ENCODE results near the gene UBALD2.

- TF ChIP-seq EZH2 (IDR thresholded peaks at IDR 0.05; ENCODE audit: low read length) = no peak
- TF ChIP-seq CTCF (optimal IDR thresholded peaks at IDR 0.05 in 1 of 3, IDR thresholded peaks at IDR 0.05 in 1 of 3, conservative IDR thresholded peaks at IDR 0.05 in 1 of 3; ENCODE audit: extremely low read depth in 1 of 3, insufficient read depth in 2 of 3, low read length in 3 of 3) = no peak
Measured at GRCh38 chr17:76277300-76278267, 12.4 kb downstream of the UBALD2 start.

Data from keratinocyte (primary cell).